Right atrium auricular region (tissue), 2 donors: ENCODE measurements around the gene BBOX1. TPM values are rescaled to one million over a fixed set of nuclear protein-coding genes. Genes with fewer than 3 reads are reported as not detected.

ENCODE experiments used
- DNase-seq: peaks from one replicate; pipeline ENCODE4 v3.0.0-alpha.2; 2019; ENCODE audit warnings: low spot score
- H3K27ac ChIP-seq, 2 donors: fragments of 200-600 bp; sonication (generic); 1 replicate in 1 of 2; 2 replicates in 1 of 2; pipeline ENCODE4 v1.5.1; 2016 to 2019
- H3K27me3 ChIP-seq, 2 donors: fragments of 200-600 bp; sonication (generic); one replicate each; pipeline versions ENCODE4 v1.5.1 to v1.6.0; 2017 to 2019
- H3K36me3 ChIP-seq: fragments of 200-600 bp; sonication (generic); one replicate; pipeline ENCODE4 v1.5.1; 2016
- H3K4me1 ChIP-seq, 2 donors: fragments of 200-600 bp; sonication (generic); one replicate each; pipeline versions ENCODE4 v1.5.1 to v1.6.0; 2017 to 2019
- H3K4me3 ChIP-seq, 2 donors: fragments of 200-600 bp; sonication (generic); 1 replicate in 1 of 2; 2 replicates in 1 of 2; pipeline ENCODE4 v1.5.1; 2017 to 2019; ENCODE audit warnings: mild to moderate bottlenecking in 1 of 2, moderate library complexity in 1 of 2
- H3K9me3 ChIP-seq, 2 donors: fragments of 200-600 bp; sonication (generic); one replicate each; pipeline ENCODE4 v1.5.1; 2019
- CTCF ChIP-seq, 2 donors: fragments of 200-600 bp; sonication (generic); IDR thresholded peaks; one replicate each; pipeline ENCODE4 v1.5.1; 2019; ENCODE audit warnings: antibody characterized with exemption in 2 of 2
- total RNA-seq, 2 donors: library from RNA; depleted of rRNA; stranded (reverse); fragments of >200 nt; gene quantifications; one replicate each; pipeline ENCODE4 v1.1.0, GENCODE V29; 2016

Gene BBOX1
- total RNA-seq, 2 donors from 2014 or later: not detected

- TF ChIP-seq CTCF (IDR thresholded peaks at IDR 0.05): no peak
- DNase-seq: no peak
- no peaks in the 10 kb centered on the region for H3K9me3 ChIP-seq
- H3K27ac ChIP-seq: no peak overlapping the region
- no peaks in the 10 kb centered on the region for H3K4me1 ChIP-seq
- no peaks in the 10 kb centered on the region for H3K27me3 ChIP-seq
- no peak overlapping the region for H3K4me3 ChIP-seq
- no peaks in the 10 kb centered on the region for H3K36me3 ChIP-seq
Observed at GRCh38 chr11:27097551-27097950, 56.9 kb downstream of the BBOX1 start.

GRCh38 chr11:27100534-27100933, 59.9 kb downstream of the BBOX1 start:
- DNase-seq: no peak
- H3K4me3 ChIP-seq: no peak overlapping the region
- H3K27ac ChIP-seq: no peak overlapping the region
- no peaks in the 10 kb centered on the region for H3K36me3 ChIP-seq
- no peaks in the 10 kb centered on the region for H3K27me3 ChIP-seq
- no peaks in the 10 kb centered on the region for H3K9me3 ChIP-seq
- H3K4me1 ChIP-seq: no peaks in the 10 kb centered on the region
- no peak for TF ChIP-seq CTCF (IDR thresholded peaks at IDR 0.05)

GRCh38 chr11:27107548-27107947, 66.9 kb downstream of the BBOX1 start:
- DNase-seq: no peak
- no peaks in the 10 kb centered on the region for H3K27me3 ChIP-seq
- no peaks in the 10 kb centered on the region for H3K36me3 ChIP-seq
- H3K9me3 ChIP-seq: no peaks in the 10 kb centered on the region
- no peak overlapping the region for H3K4me3 ChIP-seq
- H3K4me1 ChIP-seq: no peaks in the 10 kb centered on the region
- no peak overlapping the region for H3K27ac ChIP-seq
- no peak for TF ChIP-seq CTCF (IDR thresholded peaks at IDR 0.05)

- H3K27me3 ChIP-seq: no peaks in the 10 kb centered on the region
- no peak for DNase-seq
Observed at GRCh38 chr11:27108809-27109208, 68.2 kb downstream of the BBOX1 start.

GRCh38 chr11:27111896-27112295, 71.3 kb downstream of the BBOX1 start:
- Histone ChIP-seq H3K9me3 (no peaks in the 10 kb centered on the region), H3K36me3 (no peaks in the 10 kb centered on the region), H3K4me1 (no peaks in the 10 kb centered on the region), H3K4me3 (no peak overlapping the region), H3K27ac (no peak overlapping the region), H3K27me3 (no peaks in the 10 kb centered on the region)
- TF ChIP-seq CTCF (IDR thresholded peaks at IDR 0.05): no peak
- no peak for DNase-seq

More at GRCh38 chr11:27108809-27109208, 68.2 kb downstream of the BBOX1 start:
- no peaks in the 10 kb centered on the region for H3K4me1 ChIP-seq
- H3K27ac ChIP-seq: no peak overlapping the region
- TF ChIP-seq CTCF (IDR thresholded peaks at IDR 0.05): no peak
- no peaks in the 10 kb centered on the region for H3K9me3 ChIP-seq
- no peaks in the 10 kb centered on the region for H3K36me3 ChIP-seq
- no peak overlapping the region for H3K4me3 ChIP-seq

- DNase-seq: no peak
Observed at GRCh38 chr11:27112946-27113345, 72.3 kb downstream of the BBOX1 start.

More at GRCh38 chr11:27112946-27113345, 72.3 kb downstream of the BBOX1 start:
- H3K27ac ChIP-seq: no peak overlapping the region
- H3K27me3 ChIP-seq: no peaks in the 10 kb centered on the region
- no peaks in the 10 kb centered on the region for H3K9me3 ChIP-seq
- H3K4me3 ChIP-seq: no peak overlapping the region
- no peaks in the 10 kb centered on the region for H3K36me3 ChIP-seq
- no peaks in the 10 kb centered on the region for H3K4me1 ChIP-seq
- no peak for TF ChIP-seq CTCF (IDR thresholded peaks at IDR 0.05)
